Neural cell (in vitro differentiated cells): ENCODE results near the gene OPRPN. TPM values are rescaled to one million over a fixed set of nuclear protein-coding genes. Genes with fewer than 3 reads are reported as not detected.

ENCODE experiments used
- H2AFZ ChIP-seq: fragments of 200-600, 300-800 bp; sonication (generic), shearing (Covaris generic); 2 replicates; pipeline ENCODE4 v1.6.0; 2014; ENCODE audit warnings: low read depth, mild to moderate bottlenecking, antibody characterized with exemption, low read length, moderate library complexity
- H3F3A ChIP-seq: fragments of 200-600 bp; shearing (Covaris generic); 2 replicates; pipeline ENCODE4 v1.6.1; 2016; ENCODE audit warnings: mild to moderate bottlenecking, moderate library complexity, mixed read lengths, antibody characterized with exemption, low read length; ENCODE audit not compliant: insufficient read depth, poor library complexity, severe bottlenecking
- H3K27ac ChIP-seq: fragments of 200-600, 300-800 bp; sonication (generic), shearing (Covaris generic); 2 replicates; pipeline ENCODE4 v1.5.1; 2014; ENCODE audit warnings: mild to moderate bottlenecking, low read length, moderate library complexity
- H3K27me3 ChIP-seq: fragments of 300-800, 200-600 bp; sonication (generic), shearing (Covaris generic); 2 replicates; pipeline ENCODE4 v1.6.0; 2014; ENCODE audit warnings: mild to moderate bottlenecking, low read depth, low read length, moderate library complexity; ENCODE audit not compliant: insufficient read depth
- H3K36me3 ChIP-seq: fragments of 300-800, 200-600 bp; sonication (generic), shearing (Covaris generic); 2 replicates; pipeline ENCODE4 v1.5.1; 2014; ENCODE audit warnings: mild to moderate bottlenecking, antibody characterized with exemption, low read length, moderate library complexity; ENCODE audit not compliant: insufficient read depth
- H3K4me2 ChIP-seq: fragments of 300-800, 200-600 bp; sonication (generic), shearing (Covaris generic); 2 replicates; pipeline ENCODE4 v1.6.0; 2014; ENCODE audit warnings: mild to moderate bottlenecking, low read length
- H3K4me3 ChIP-seq: fragments of 300-800, 200-600 bp; sonication (generic), shearing (Covaris generic); 2 replicates; pipeline ENCODE4 v1.5.1; 2014; ENCODE audit warnings: mild to moderate bottlenecking, low read length, moderate library complexity
- H3K79me2 ChIP-seq: fragments of 200-600 bp; shearing (Covaris generic); replicated peaks from 2 replicates; pipeline ENCODE4 v1.6.0; 2014; ENCODE audit warnings: mild to moderate bottlenecking, low read length, moderate library complexity; ENCODE audit not compliant: insufficient read depth
- H3K9ac ChIP-seq: fragments of 300-800, 200-600 bp; sonication (generic), shearing (Covaris generic); 2 replicates; pipeline ENCODE4 v1.6.1; 2016; ENCODE audit warnings: mild to moderate bottlenecking, low read length, mixed read lengths
- H3K9me2 ChIP-seq: fragments of 200-600 bp; shearing (Covaris generic); 2 replicates; pipeline ENCODE4 v1.6.1; 2016; ENCODE audit warnings: mild to moderate bottlenecking, low read length, mixed read lengths; ENCODE audit not compliant: insufficient read depth
- H3K9me3 ChIP-seq: fragments of 200-600, 300-800 bp; sonication (generic), shearing (Covaris generic); 2 replicates; pipeline ENCODE4 v1.6.1; 2016; ENCODE audit warnings: mild to moderate bottlenecking, mixed run types, low read length, moderate library complexity, mixed read lengths
- H4K20me1 ChIP-seq: fragments of 200-600 bp; shearing (Covaris generic); 2 replicates; pipeline ENCODE4 v1.6.1; 2016; ENCODE audit warnings: mild to moderate bottlenecking, mixed run types; ENCODE audit not compliant: insufficient read depth
- EP300 ChIP-seq: fragments of 450-650 bp; conservative IDR thresholded peaks from 2 replicates; pipeline ENCODE4 v1.6.1; 2014; ENCODE audit warnings: antibody characterized with exemption, mild to moderate bottlenecking, moderate library complexity; ENCODE audit not compliant: poor library complexity, severe bottlenecking
- EZH2 ChIP-seq: fragments of 200-600, 300-800 bp; shearing (Covaris generic), sonication (generic); IDR thresholded peaks from 2 replicates; pipeline ENCODE4 v1.6.1; 2014; ENCODE audit warnings: antibody characterized with exemption, low read length, borderline replicate concordance, mild to moderate bottlenecking; ENCODE audit not compliant: insufficient read depth, poor library complexity, severe bottlenecking
- POLR2AphosphoS5 ChIP-seq: IDR thresholded peaks from 2 replicates; pipeline ENCODE4 v1.6.1; 2012
- RAD21 ChIP-seq: fragments of 450-650 bp; conservative IDR thresholded peaks from 2 replicates; pipeline ENCODE4 v1.6.1; 2014; ENCODE audit warnings: antibody characterized with exemption, mild to moderate bottlenecking, moderate library complexity
- REST ChIP-seq: IDR thresholded peaks from 2 replicates; pipeline ENCODE4 v1.6.1; 2012; ENCODE audit warnings: borderline replicate concordance
- SMC3 ChIP-seq: fragments of 450-650 bp; conservative IDR thresholded peaks from 2 replicates; pipeline ENCODE4 v1.6.1; 2014; ENCODE audit warnings: antibody characterized with exemption, mild to moderate bottlenecking, moderate library complexity; ENCODE audit not compliant: poor library complexity
- TAF1 ChIP-seq: IDR thresholded peaks from 2 replicates; pipeline ENCODE4 v1.6.1; 2012; ENCODE audit warnings: low read depth
- polyA plus RNA-seq: library from polyadenylated mRNA; depleted of rRNA; stranded (reverse); fragments of >200 nt; gene quantifications from 2 replicates; pipeline ENCODE4 v1.2.3, GENCODE V29; 2014
- TF ChIP-seq, protein P1 (sequence below): fragments of 450-650 bp; IDR thresholded peaks from 2 replicates; pipeline ENCODE4 v1.5.1; 2014; ENCODE audit warnings: antibody characterized with exemption, mild to moderate bottlenecking, moderate library complexity; ENCODE audit not compliant: poor library complexity, severe bottlenecking

The OPRPN gene
- polyA plus RNA-seq, 1 donor from 2014 or later = not detected

DNA sequence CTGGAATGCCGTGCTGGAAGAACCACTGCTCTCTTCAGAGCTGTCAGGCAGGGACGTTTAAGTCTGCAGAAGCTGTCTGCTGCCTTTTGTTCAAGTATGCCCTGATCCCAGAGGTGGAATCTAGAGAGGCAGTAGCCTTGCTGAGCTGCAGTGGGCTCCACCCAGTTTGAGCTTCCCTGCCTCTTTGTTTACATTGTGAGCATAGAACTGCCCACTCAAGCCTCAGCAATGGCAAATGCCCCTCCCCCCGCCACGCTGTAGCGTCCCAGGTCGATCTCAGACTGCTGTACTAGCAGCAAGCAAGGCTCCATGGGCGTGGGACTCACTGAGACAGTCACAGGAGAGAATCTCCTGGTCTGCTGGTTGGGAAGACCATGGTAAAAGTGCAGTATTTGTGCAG is 39.5 kb downstream of the OPRPN start:
- TF ChIP-seq, protein P1, sequence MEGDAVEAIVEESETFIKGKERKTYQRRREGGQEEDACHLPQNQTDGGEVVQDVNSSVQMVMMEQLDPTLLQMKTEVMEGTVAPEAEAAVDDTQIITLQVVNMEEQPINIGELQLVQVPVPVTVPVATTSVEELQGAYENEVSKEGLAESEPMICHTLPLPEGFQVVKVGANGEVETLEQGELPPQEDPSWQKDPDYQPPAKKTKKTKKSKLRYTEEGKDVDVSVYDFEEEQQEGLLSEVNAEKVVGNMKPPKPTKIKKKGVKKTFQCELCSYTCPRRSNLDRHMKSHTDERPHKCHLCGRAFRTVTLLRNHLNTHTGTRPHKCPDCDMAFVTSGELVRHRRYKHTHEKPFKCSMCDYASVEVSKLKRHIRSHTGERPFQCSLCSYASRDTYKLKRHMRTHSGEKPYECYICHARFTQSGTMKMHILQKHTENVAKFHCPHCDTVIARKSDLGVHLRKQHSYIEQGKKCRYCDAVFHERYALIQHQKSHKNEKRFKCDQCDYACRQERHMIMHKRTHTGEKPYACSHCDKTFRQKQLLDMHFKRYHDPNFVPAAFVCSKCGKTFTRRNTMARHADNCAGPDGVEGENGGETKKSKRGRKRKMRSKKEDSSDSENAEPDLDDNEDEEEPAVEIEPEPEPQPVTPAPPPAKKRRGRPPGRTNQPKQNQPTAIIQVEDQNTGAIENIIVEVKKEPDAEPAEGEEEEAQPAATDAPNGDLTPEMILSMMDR = no peak
- TF ChIP-seq TAF1 (no peak), POLR2AphosphoS5 (no peak), EP300 (no peak), SMC3 (no peak)

DNA sequence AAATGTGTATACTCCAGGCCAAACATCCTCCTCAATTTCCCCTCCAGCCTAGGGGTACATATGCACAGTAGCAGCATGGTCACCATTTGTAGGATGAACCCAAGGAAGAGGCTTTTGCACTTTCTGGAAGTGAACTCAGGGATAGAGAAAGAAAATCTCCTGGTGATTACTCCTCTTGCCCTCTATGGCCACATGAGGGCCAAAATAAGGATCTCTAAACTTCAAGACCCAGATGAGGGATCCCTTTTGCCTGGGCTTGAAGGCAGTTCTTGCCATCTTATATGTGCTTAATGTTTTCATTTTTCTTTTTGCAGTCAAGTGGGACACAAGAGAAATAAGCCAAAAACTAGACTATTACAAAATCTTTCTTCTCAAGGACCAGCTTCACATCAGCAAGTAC is 44.7 kb downstream of the OPRPN start:
- Histone ChIP-seq H3K36me3 (no peaks in the 10 kb centered on the region), H2AFZ (no peak overlapping the region)

More for the DNA sequence above, 39.5 kb downstream of the OPRPN start:
- no peaks in the 10 kb centered on the region for H3K27me3 ChIP-seq
- H3K9me2 ChIP-seq = no peaks in the 10 kb centered on the region
- no peaks in the 10 kb centered on the region for H3F3A ChIP-seq
- no peaks in the 10 kb centered on the region for H3K79me2 ChIP-seq
- no peak overlapping the region for H3K9ac ChIP-seq
- H3K9me3 ChIP-seq = no peaks in the 10 kb centered on the region
- H4K20me1 ChIP-seq = no peaks in the 10 kb centered on the region
- no peaks in the 10 kb centered on the region for H3K36me3 ChIP-seq
- no peak overlapping the region for H2AFZ ChIP-seq
- H3K4me3 ChIP-seq = no peak overlapping the region
- no peak overlapping the region for H3K27ac ChIP-seq
- H3K4me2 ChIP-seq = no peak overlapping the region

More for the DNA sequence above, 44.7 kb downstream of the OPRPN start:
- no peak overlapping the region for H3K27ac ChIP-seq
- H3K4me2 ChIP-seq = no peak overlapping the region
- no peaks in the 10 kb centered on the region for H3F3A ChIP-seq
- no peaks in the 10 kb centered on the region for H4K20me1 ChIP-seq
- TF ChIP-seq SMC3 = no peak
- no peak for TF ChIP-seq TAF1
- no peak for TF ChIP-seq POLR2AphosphoS5
- no peak for TF ChIP-seq EZH2
- TF ChIP-seq RAD21 = no peak
- TF ChIP-seq, protein P1 = no peak
- no peak for TF ChIP-seq REST
- no peak overlapping the region for H3K4me3 ChIP-seq
- H3K9me3 ChIP-seq = no peaks in the 10 kb centered on the region
- H3K9me2 ChIP-seq = no peaks in the 10 kb centered on the region
- H3K27me3 ChIP-seq = no peaks in the 10 kb centered on the region
- no peak overlapping the region for H3K9ac ChIP-seq
- no peaks in the 10 kb centered on the region for H3K79me2 ChIP-seq
